ENCODE results near the gene DGCR2. TPM values are rescaled to one million over a fixed set of nuclear protein-coding genes. Genes with fewer than 3 reads are reported as not detected.

DGCR2 gene
- total and polyA plus RNA-seq, 9 donors, result 23.9 to 71.9 (median 59.1) TPM

GRCh38 chr22:19047993-19048392 lies 74.2 kb downstream of the DGCR2 start:
- Histone ChIP-seq H3K27ac (no peak overlapping the region), H3K36me3 (no peaks in the 10 kb centered on the region), H3K27me3 (no peaks in the 10 kb centered on the region), H3K9me3 (no peaks in the 10 kb centered on the region), H3K4me1 (ENCODE audit: insufficient read depth) (no peaks in the 10 kb centered on the region), H3K4me3 (no peak overlapping the region)
- TF ChIP-seq, protein P1, sequence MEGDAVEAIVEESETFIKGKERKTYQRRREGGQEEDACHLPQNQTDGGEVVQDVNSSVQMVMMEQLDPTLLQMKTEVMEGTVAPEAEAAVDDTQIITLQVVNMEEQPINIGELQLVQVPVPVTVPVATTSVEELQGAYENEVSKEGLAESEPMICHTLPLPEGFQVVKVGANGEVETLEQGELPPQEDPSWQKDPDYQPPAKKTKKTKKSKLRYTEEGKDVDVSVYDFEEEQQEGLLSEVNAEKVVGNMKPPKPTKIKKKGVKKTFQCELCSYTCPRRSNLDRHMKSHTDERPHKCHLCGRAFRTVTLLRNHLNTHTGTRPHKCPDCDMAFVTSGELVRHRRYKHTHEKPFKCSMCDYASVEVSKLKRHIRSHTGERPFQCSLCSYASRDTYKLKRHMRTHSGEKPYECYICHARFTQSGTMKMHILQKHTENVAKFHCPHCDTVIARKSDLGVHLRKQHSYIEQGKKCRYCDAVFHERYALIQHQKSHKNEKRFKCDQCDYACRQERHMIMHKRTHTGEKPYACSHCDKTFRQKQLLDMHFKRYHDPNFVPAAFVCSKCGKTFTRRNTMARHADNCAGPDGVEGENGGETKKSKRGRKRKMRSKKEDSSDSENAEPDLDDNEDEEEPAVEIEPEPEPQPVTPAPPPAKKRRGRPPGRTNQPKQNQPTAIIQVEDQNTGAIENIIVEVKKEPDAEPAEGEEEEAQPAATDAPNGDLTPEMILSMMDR (IDR thresholded peaks at IDR 0.05), result no peak
- peak in 1 of 5 donors; percentile 16 for DNase-seq
- 93 to 96% (median 93%) methylated on average over 11 of the region's 11 CpGs for WGBS, 3 donors
- intact Hi-C loops (cut with DNase I), result loop anchor here in 1 of 4 donors (10.0 kb wide), 1 partner anchor 497 kb away; no protein-coding TSS in a partner anchor

GRCh38 chr22:19046719-19047609 lies 75.2 kb downstream of the DGCR2 start:
- intact Hi-C loops (cut with DNase I), result loop anchor here in 1 of 4 donors (10.0 kb wide), 1 partner anchor 498 kb away; no protein-coding TSS in a partner anchor
- Histone ChIP-seq H3K27me3 (no peaks in the 10 kb centered on the region), H3K27ac (no peak overlapping the region), H3K4me3 (no peak overlapping the region), H3K36me3 (no peaks in the 10 kb centered on the region), H3K4me1 (ENCODE audit: insufficient read depth) (no peaks in the 10 kb centered on the region), H3K9me3 (no peaks in the 10 kb centered on the region)
- WGBS, 3 donors, result 93 to 94% (median 94%) methylated on average over 5 of the region's 5 CpGs
- TF ChIP-seq, protein P1 (IDR thresholded peaks at IDR 0.05), result no peak
- TF ChIP-seq EP300 (IDR thresholded peaks at IDR 0.05) (no peak), POLR2A (IDR thresholded peaks at IDR 0.05) (no peak)
- peak in 1 of 5 donors; percentile 15 for DNase-seq

- Histone ChIP-seq H3K9me3 (no peaks in the 10 kb centered on the region), H3K4me1 (ENCODE audit: insufficient read depth) (no peaks in the 10 kb centered on the region), H3K4me3 (no peak overlapping the region), H3K27ac (no peak overlapping the region), H3K36me3 (no peaks in the 10 kb centered on the region), H3K27me3 (no peaks in the 10 kb centered on the region)
- WGBS, 3 donors, result 95 to 100% (median 97%) methylated on average over 2 of the region's 2 CpGs
- intact Hi-C loops (cut with DNase I), result loop anchor here in 1 of 4 donors (10.0 kb wide), 1 partner anchor 499 kb away; no protein-coding TSS in a partner anchor
- TF ChIP-seq POLR2A (IDR thresholded peaks at IDR 0.05), result no peak
- TF ChIP-seq, protein P1 (IDR thresholded peaks at IDR 0.05), result no peak
- TF ChIP-seq EP300 (IDR thresholded peaks at IDR 0.05), result no peak
- DNase-seq, result no peak
Observed at GRCh38 chr22:19046287-19046686, 75.9 kb downstream of the DGCR2 start.

- no peaks in the 10 kb centered on the region for H3K9me3 ChIP-seq
- H3K4me3 ChIP-seq, result no peak overlapping the region
- no peaks in the 10 kb centered on the region for H3K36me3 ChIP-seq
- TF ChIP-seq POLR2A (IDR thresholded peaks at IDR 0.05), result no peak
- TF ChIP-seq, protein P1 (IDR thresholded peaks at IDR 0.05), result no peak
- TF ChIP-seq EP300 (IDR thresholded peaks at IDR 0.05), result no peak
- no peaks in the 10 kb centered on the region for H3K27me3 ChIP-seq
- H3K27ac ChIP-seq, result no peak overlapping the region
- intact Hi-C loops (cut with DNase I), result loop anchor here in 1 of 4 donors (10.0 kb wide), 1 partner anchor 500 kb away; no protein-coding TSS in a partner anchor
- no peak for DNase-seq
- no peaks in the 10 kb centered on the region for H3K4me1 ChIP-seq (ENCODE audit: insufficient read depth)
- WGBS, 3 donors, result 85 to 87% (median 86%) methylated on average over 7 of the region's 7 CpGs
Observed at GRCh38 chr22:19045094-19045493, 77.1 kb downstream of the DGCR2 start.
